ENCODE results near the gene DLK2. TPM values are rescaled to one million over a fixed set of nuclear protein-coding genes. Genes with fewer than 3 reads are reported as not detected.
"Not testable (repeated sequence)": the region's sequence is repeated elsewhere in the genome, so short reads cannot be mapped to it uniquely, and the experiment has no call there.

Gene DLK2
- total RNA-seq, 1 donor from 2014 or later = 1.2 TPM

- DNase-seq (no peak), ATAC-seq (no peak)
- intact Hi-C loops (cut with micrococcal nuclease) = loop anchor here (10.0 kb wide), 1 partner anchor 106 kb away; no protein-coding TSS in a partner anchor
Measured at GRCh38 chr6:43490523-43490939, 35.2 kb upstream of the DLK2 start.

- no peak for ATAC-seq
Measured at GRCh38 chr6:43489277-43490072, 34.1 kb upstream of the DLK2 start.

GRCh38 chr6:43488667-43489276, 33.4 kb upstream of the DLK2 start:
- intact Hi-C loops (cut with micrococcal nuclease) = no loop called here
- DNase-seq = no peak
- no peak for ATAC-seq

More at GRCh38 chr6:43489277-43490072, 34.1 kb upstream of the DLK2 start:
- intact Hi-C loops (cut with micrococcal nuclease) = loop anchor here (10.0 kb wide), 1 partner anchor 105 kb away; no protein-coding TSS in a partner anchor
- no peak for DNase-seq

- no peak for DNase-seq
- ATAC-seq = no peak
- intact Hi-C loops (cut with micrococcal nuclease) = no loop called here
Measured at GRCh38 chr6:43481591-43482236, 26.4 kb upstream of the DLK2 start.

- DNase-seq (no peak), ATAC-seq (no peak)
- intact Hi-C loops (cut with micrococcal nuclease) = no loop called here
Measured at GRCh38 chr6:43481075-43481474, 25.7 kb upstream of the DLK2 start.

- no peak for DNase-seq
- intact Hi-C loops (cut with micrococcal nuclease) = no loop called here
- no peak for ATAC-seq
Measured at GRCh38 chr6:43478008-43478372, 22.6 kb upstream of the DLK2 start.

GRCh38 chr6:43477235-43478007, 22.1 kb upstream of the DLK2 start, which contains the start of gene TJAP1:
Gene TJAP1 (plus strand): TSS chr6:43477570. CDS start chr6:43499002, 21,432 bp downstream.
- peak; percentile 96 for DNase-seq
- intact Hi-C loops (cut with micrococcal nuclease) = no loop called here
- peak; percentile 99 for ATAC-seq

- no peak for ATAC-seq
- no peak for DNase-seq
- intact Hi-C loops (cut with micrococcal nuclease) = no loop called here
Measured at GRCh38 chr6:43476746-43477145, 21.4 kb upstream of the DLK2 start.

- intact Hi-C loops (cut with micrococcal nuclease) = no loop called here
- DNase-seq (no peak), ATAC-seq (no peak)
Measured at GRCh38 chr6:43475516-43475915, 20.2 kb upstream of the DLK2 start.

- DNase-seq (no peak), ATAC-seq (no peak)
- intact Hi-C loops (cut with micrococcal nuclease) = no loop called here
Measured at GRCh38 chr6:43472515-43472914, 17.2 kb upstream of the DLK2 start.

GRCh38 chr6:43471399-43471798, 16.1 kb upstream of the DLK2 start:
- DNase-seq = no peak
- no peak for ATAC-seq
- intact Hi-C loops (cut with micrococcal nuclease) = no loop called here

- no peak for ATAC-seq
- intact Hi-C loops (cut with micrococcal nuclease) = no loop called here
- DNase-seq = no peak
Measured at GRCh38 chr6:43469947-43470346, 14.6 kb upstream of the DLK2 start.

- intact Hi-C loops (cut with micrococcal nuclease) = no loop called here
- DNase-seq = peak; percentile 63
- ATAC-seq = peak; percentile 90
Measured at GRCh38 chr6:43468748-43469681, 13.7 kb upstream of the DLK2 start.

- DNase-seq = no peak
- peak; percentile 62 for ATAC-seq
- intact Hi-C loops (cut with micrococcal nuclease) = no loop called here
Measured at GRCh38 chr6:43468240-43468639, 12.9 kb upstream of the DLK2 start.

- peak; percentile 66 for ATAC-seq
- DNase-seq = peak; percentile 46
- intact Hi-C loops (cut with micrococcal nuclease) = no loop called here
Measured at GRCh38 chr6:43467752-43468151, 12.4 kb upstream of the DLK2 start.

GRCh38 chr6:43467265-43467664, 11.9 kb upstream of the DLK2 start:
- DNase-seq; intact Hi-C loops (cut with micrococcal nuclease); ATAC-seq: not testable (repeated sequence)

- intact Hi-C loops (cut with micrococcal nuclease) = no loop called here
Measured at GRCh38 chr6:43465948-43466347, 10.6 kb upstream of the DLK2 start.

GRCh38 chr6:43464337-43464736, 9.0 kb upstream of the DLK2 start:
- intact Hi-C loops (cut with micrococcal nuclease) = loop anchor here (5.0 kb wide), 1 partner anchor 33 kb away; no protein-coding TSS in a partner anchor
- DNase-seq (no peak), ATAC-seq (no peak)

More at GRCh38 chr6:43465948-43466347, 10.6 kb upstream of the DLK2 start:
- no peak for ATAC-seq
- no peak for DNase-seq

Measured in left ventricle myocardium superior (tissue), 1 donor.